Measurements from ENCODE around the gene CSTA. TPM values are rescaled to one million over a fixed set of nuclear protein-coding genes. Genes with fewer than 3 reads are reported as not detected.

The CSTA gene
- total RNA-seq, 4 donors from 2014 or later: not detected

GRCh38 chr3:122389892-122390291 is 64.8 kb downstream of the CSTA start:
- no peak for DNase-seq
- Histone ChIP-seq H3K4me3 (no peak overlapping the region), H3K27ac (no peak overlapping the region), H3K9me3 (no peaks in the 10 kb centered on the region), H3K4me1 (peaks cover 0 to 13% (median 0%) of the 10 kb centered on the region in 4 donors), H3K36me3 (peaks cover 0 to 5% (median 0%) of the 10 kb centered on the region in 3 donors), H3K27me3 (no peaks in the 10 kb centered on the region)
- TF ChIP-seq POLR2A (IDR thresholded peaks at IDR 0.05): no peak
- TF ChIP-seq CTCF (IDR thresholded peaks at IDR 0.05): no peak

GRCh38 chr3:122390665-122391064 is 65.6 kb downstream of the CSTA start:
- DNase-seq: no peak
- Histone ChIP-seq H3K9me3 (no peaks in the 10 kb centered on the region), H3K4me1 (peaks cover 0 to 5% (median 0%) of the 10 kb centered on the region in 4 donors), H3K36me3 (peaks cover 0 to 5% (median 0%) of the 10 kb centered on the region in 3 donors), H3K27ac (no peak overlapping the region), H3K4me3 (no peak overlapping the region), H3K27me3 (no peaks in the 10 kb centered on the region)
- no peak for TF ChIP-seq CTCF (IDR thresholded peaks at IDR 0.05)
- no peak for TF ChIP-seq POLR2A (IDR thresholded peaks at IDR 0.05)

Other genes with a start within 250 kb of the CSTA start
- 1 to 10 TPM in 2 of 4 donors, under 1 TPM in 1, not detected in 1; 0.28 to 1.7 (median 1.1) TPM for gene CASR, start 141.6 kb upstream of the CSTA start, total RNA-seq
- gene MIX23, start 58.0 kb downstream of the CSTA start, total RNA-seq: 10 to 100 TPM in 3 of 4 donors, 1 to 10 TPM in 1; 9.9 to 32.8 (median 23.3) TPM
- 10 to 100 TPM in 3 of 4 donors, 1 to 10 TPM in 1; 9.9 to 24.2 (median 17.8) TPM for gene FAM162A, start 58.9 kb downstream of the CSTA start, total RNA-seq
- 1 to 10 TPM; 2.7 to 8.3 (median 4.1) TPM for gene WDR5B, start 90.8 kb downstream of the CSTA start, total RNA-seq
- gene KPNA1, start 189.7 kb downstream of the CSTA start, total RNA-seq: 10 to 100 TPM; 27.1 to 62.7 (median 43.9) TPM
- gene PARP9, start 239.1 kb downstream of the CSTA start, total RNA-seq: 10 to 100 TPM; 26.4 to 38.8 (median 31.2) TPM
- gene DTX3L, start 239.1 kb downstream of the CSTA start, total RNA-seq: 10 to 100 TPM; 31.2 to 47.3 (median 33.7) TPM